IgD-negative memory B cell (primary cell): ENCODE results near the gene RGS11. TPM values are rescaled to one million over a fixed set of nuclear protein-coding genes. Genes with fewer than 3 reads are reported as not detected.
"Not testable (repeated sequence)": the region's sequence is repeated elsewhere in the genome, so short reads cannot be mapped to it uniquely, and the experiment has no call there.

Experiments used
- H3K27ac Mint-ChIP-seq, 3 donors: one replicate each; pipeline ENCODE4 v1.8.0; 2020 to 2022; ENCODE audit warnings: mild to moderate bottlenecking in 3 of 3, mixed read lengths in 3 of 3, moderate library complexity in 1 of 3
- H3K27me3 Mint-ChIP-seq: one replicate; pipeline ENCODE4 v1.8.0; 2021; ENCODE audit warnings: mixed read lengths
- H3K36me3 Mint-ChIP-seq: one replicate; pipeline ENCODE4 v1.8.0; 2020; ENCODE audit warnings: mild to moderate bottlenecking, mixed read lengths
- H3K4me1 Mint-ChIP-seq, 3 donors: one replicate each; pipeline ENCODE4 v1.8.0; 2020 to 2022; ENCODE audit warnings: mixed read lengths in 3 of 3, mild to moderate bottlenecking in 1 of 3
- H3K4me3 Mint-ChIP-seq, 4 donors: one replicate each; pipeline ENCODE4 v1.8.0; 2020 to 2022; ENCODE audit warnings: mild to moderate bottlenecking in 4 of 4, mixed read lengths in 4 of 4, moderate library complexity in 3 of 4
- H3K9me3 Mint-ChIP-seq, 3 donors: one replicate each; pipeline ENCODE4 v1.8.0; 2020 to 2021; ENCODE audit warnings: mixed read lengths in 3 of 3, mild to moderate bottlenecking in 1 of 3
- polyA plus RNA-seq: library from polyadenylated mRNA; unstranded; fragments of 300-500 nt; fragmentation: Illumina TruSeq; gene quantifications from one replicate; pipeline ENCODE4 v1.2.3, GENCODE V29; 2021

RGS11 gene
- polyA plus RNA-seq, 1 donor from 2014 or later = not detected

GRCh38 chr16:265002-265529 is 10.7 kb downstream of the RGS11 start:
- Mint-ChIP-seq H3K9me3 (no peaks in the 10 kb centered on the region), H3K27me3 (no peaks in the 10 kb centered on the region), H3K36me3 (no peaks in the 10 kb centered on the region), H3K4me1 (peaks cover 0 to 3% (median 0%) of the 10 kb centered on the region in 3 donors), H3K4me3 (peak overlapping the region in 1 of 4 donors; percentile 39), H3K27ac (no peak overlapping the region)

DNA sequence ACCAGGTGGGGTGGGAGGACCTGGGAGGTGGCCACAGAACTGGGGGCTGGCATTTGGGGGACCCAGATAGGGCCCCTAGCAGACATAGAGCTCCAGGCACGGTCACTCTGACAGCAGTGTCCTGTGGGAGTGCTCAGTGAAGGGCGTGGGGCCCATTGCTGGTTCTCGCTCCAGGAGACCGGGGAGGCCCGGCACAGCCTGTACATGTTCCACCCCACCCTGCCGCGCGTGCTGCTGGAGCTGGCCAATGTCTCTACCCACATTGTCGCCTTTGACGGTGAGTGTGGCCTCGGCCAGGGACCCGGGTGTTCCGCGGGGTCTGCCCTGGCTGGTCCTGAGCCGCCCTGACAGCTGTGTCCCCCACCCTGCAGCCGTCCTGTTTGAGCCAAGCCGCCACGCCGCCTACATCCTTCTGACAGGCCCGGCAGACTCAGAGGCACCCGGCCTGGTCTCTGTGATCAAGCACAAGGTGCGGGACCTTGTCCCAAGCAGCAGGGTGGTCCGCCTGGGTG is 11.2 kb downstream of the RGS11 start:
- no peaks in the 10 kb centered on the region for H3K27me3 Mint-ChIP-seq
- H3K9me3 Mint-ChIP-seq = no peaks in the 10 kb centered on the region
- H3K27ac Mint-ChIP-seq = no peak overlapping the region
- H3K36me3 Mint-ChIP-seq = no peaks in the 10 kb centered on the region
- H3K4me1 Mint-ChIP-seq = peaks cover 0 to 3% (median 0%) of the 10 kb centered on the region in 3 donors
- no peak overlapping the region for H3K4me3 Mint-ChIP-seq

DNA sequence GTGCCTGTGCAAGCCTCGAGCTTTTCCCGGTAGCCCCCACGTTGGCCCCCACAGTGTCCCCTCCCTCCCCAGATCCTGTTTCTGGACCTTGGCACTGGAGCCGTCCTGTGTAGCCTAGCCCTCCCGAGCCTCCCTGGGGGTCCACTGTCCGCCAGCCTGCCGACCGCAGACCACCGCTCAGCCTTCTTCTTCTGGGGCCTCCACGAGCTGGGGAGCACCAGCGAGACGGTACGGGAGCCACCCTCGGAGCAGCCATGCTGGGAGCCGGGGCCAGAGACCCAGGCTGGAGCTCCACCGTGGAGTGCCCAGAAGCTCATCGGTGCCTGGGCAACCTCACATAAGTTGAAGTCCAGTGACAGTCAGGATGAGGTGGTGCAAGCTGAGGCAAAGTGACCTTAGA is 11.8 kb downstream of the RGS11 start:
- Mint-ChIP-seq H3K9me3 (no peaks in the 10 kb centered on the region), H3K4me3 (no peak overlapping the region), H3K4me1 (peaks cover 0 to 3% (median 0%) of the 10 kb centered on the region in 3 donors), H3K27me3 (no peaks in the 10 kb centered on the region), H3K36me3 (no peaks in the 10 kb centered on the region), H3K27ac (no peak overlapping the region)

DNA sequence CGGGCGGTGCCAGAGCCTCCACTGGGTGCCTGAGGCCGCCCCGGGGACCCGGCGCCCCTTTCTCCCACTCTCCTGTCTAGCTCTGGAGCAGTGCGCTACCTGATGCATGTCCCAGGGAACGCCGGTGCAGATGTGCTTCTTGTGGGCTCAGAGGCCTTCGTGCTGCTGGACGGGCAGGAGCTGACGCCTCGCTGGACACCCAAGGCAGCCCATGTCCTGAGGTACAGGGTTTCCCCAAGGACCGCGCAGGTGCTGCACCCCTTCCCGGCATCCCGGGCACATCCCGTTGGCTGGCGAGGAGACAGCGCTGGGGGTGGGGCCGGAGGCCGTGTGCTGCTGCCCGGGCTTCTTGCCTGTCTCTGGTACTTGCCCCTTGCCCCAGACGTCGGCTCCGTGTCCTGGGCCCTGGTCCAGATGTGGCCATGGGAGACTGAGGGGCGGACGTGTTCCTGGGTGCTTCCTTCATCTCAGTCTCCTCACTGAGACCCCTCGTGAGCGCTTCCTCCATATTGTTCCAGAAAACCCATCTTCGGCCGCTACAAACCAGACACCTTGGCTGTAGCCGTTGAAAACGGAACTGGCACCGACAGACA is 12.5 kb downstream of the RGS11 start:
- H3K4me1 Mint-ChIP-seq = peaks cover 0 to 3% (median 0%) of the 10 kb centered on the region in 3 donors

GRCh38 chr16:262121-262745 is 13.5 kb downstream of the RGS11 start:
- Mint-ChIP-seq H3K9me3 (no peaks in the 10 kb centered on the region), H3K27me3 (no peaks in the 10 kb centered on the region), H3K36me3 (no peaks in the 10 kb centered on the region), H3K27ac (no peak overlapping the region), H3K4me1 (peaks cover 0 to 3% (median 0%) of the 10 kb centered on the region in 3 donors), H3K4me3 (no peak overlapping the region)

More for the DNA sequence above, 12.5 kb downstream of the RGS11 start:
- Mint-ChIP-seq H3K4me3 (no peak overlapping the region), H3K27me3 (no peaks in the 10 kb centered on the region), H3K9me3 (no peaks in the 10 kb centered on the region), H3K27ac (no peak overlapping the region), H3K36me3 (no peaks in the 10 kb centered on the region)

GRCh38 chr16:261031-261691 is 14.6 kb downstream of the RGS11 start:
- H3K27me3 Mint-ChIP-seq = no peaks in the 10 kb centered on the region
- H3K9me3 Mint-ChIP-seq = no peaks in the 10 kb centered on the region
- H3K36me3 Mint-ChIP-seq = no peaks in the 10 kb centered on the region
- peaks cover 0 to 3% (median 0%) of the 10 kb centered on the region in 3 donors for H3K4me1 Mint-ChIP-seq
- no peak overlapping the region for H3K4me3 Mint-ChIP-seq
- no peak overlapping the region for H3K27ac Mint-ChIP-seq

DNA sequence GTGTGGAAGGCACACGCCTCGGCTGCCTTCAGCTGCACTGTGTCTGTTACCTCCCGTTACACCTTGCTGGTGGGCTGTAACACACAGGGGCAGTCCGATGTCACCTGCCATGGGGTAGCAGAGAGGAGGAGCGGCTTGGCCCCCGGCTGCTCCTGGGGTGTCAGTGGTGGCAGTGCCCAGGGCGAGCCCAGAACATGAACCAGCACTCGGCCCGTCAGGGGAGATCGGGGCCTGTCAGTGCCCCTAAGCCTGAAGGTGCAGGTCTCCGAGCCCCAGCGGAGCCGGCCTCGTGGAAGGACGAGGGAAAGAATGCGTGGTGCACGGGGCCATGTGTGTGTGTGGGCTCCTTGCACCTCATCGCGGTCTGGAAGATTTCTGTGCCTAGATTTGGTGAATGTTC is 15.4 kb downstream of the RGS11 start:
- no peak overlapping the region for H3K4me3 Mint-ChIP-seq
- H3K27me3 Mint-ChIP-seq = no peaks in the 10 kb centered on the region
- no peaks in the 10 kb centered on the region for H3K9me3 Mint-ChIP-seq
- no peaks in the 10 kb centered on the region for H3K36me3 Mint-ChIP-seq
- peaks cover 0 to 4% (median 0%) of the 10 kb centered on the region in 3 donors for H3K4me1 Mint-ChIP-seq
- peak overlapping the region in 1 of 3 donors; percentile 50 for H3K27ac Mint-ChIP-seq

- Mint-ChIP-seq H3K4me3 (no peak overlapping the region), H3K27ac (no peak overlapping the region), H3K4me1 (peaks cover 0 to 4% (median 0%) of the 10 kb centered on the region in 3 donors), H3K9me3 (no peaks in the 10 kb centered on the region), H3K27me3 (no peaks in the 10 kb centered on the region), H3K36me3 (no peaks in the 10 kb centered on the region)
Measured at GRCh38 chr16:259814-260253, 15.9 kb downstream of the RGS11 start.

- Mint-ChIP-seq H3K9me3 (no peaks in the 10 kb centered on the region), H3K36me3 (peaks cover 2% of the 10 kb centered on the region), H3K27me3 (no peaks in the 10 kb centered on the region), H3K4me1 (peaks cover 0 to 4% (median 0%) of the 10 kb centered on the region in 3 donors), H3K4me3 (no peak overlapping the region), H3K27ac (no peak overlapping the region)
Measured at GRCh38 chr16:259226-259625, 16.5 kb downstream of the RGS11 start.

GRCh38 chr16:258091-258490 is 17.7 kb downstream of the RGS11 start:
- not testable (repeated sequence) for H3K4me1 Mint-ChIP-seq, H3K4me3 Mint-ChIP-seq, H3K27ac Mint-ChIP-seq, H3K9me3 Mint-ChIP-seq, H3K36me3 Mint-ChIP-seq, H3K27me3 Mint-ChIP-seq

DNA sequence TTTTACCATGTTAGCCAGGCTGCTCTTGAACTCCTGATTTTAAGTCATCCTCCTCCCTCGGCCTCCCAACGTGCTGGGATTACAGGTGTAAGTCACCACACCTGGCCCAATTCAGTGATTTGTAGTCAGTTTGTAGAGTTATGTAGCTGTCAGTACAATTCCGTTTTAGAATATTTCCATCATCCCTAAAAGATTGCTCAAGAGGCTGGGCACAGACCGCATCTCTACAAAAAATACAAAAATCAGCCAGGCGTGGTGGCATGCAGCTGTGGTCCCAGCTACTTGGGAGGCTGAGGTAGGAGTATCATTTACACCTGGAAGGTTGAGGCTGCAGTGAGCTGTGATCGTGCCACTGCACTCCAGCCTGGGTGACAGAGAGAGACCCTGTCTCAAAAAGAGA is 20.6 kb downstream of the RGS11 start:
- Mint-ChIP-seq H3K4me1 (peaks cover 8 to 9% (median 9%) of the 10 kb centered on the region in 3 donors), H3K27me3 (no peaks in the 10 kb centered on the region), H3K9me3 (no peaks in the 10 kb centered on the region), H3K36me3 (peaks cover 10% of the 10 kb centered on the region), H3K4me3 (no peak overlapping the region), H3K27ac (peak overlapping the region in 1 of 3 donors; percentile 31)

- Mint-ChIP-seq H3K9me3 (no peaks in the 10 kb centered on the region), H3K4me3 (no peak overlapping the region), H3K27me3 (no peaks in the 10 kb centered on the region), H3K4me1 (peaks cover 8 to 9% (median 9%) of the 10 kb centered on the region in 3 donors), H3K27ac (peak overlapping the region in 1 of 3 donors; percentile 31), H3K36me3 (peaks cover 10% of the 10 kb centered on the region)
Measured at GRCh38 chr16:254461-254860, 21.3 kb downstream of the RGS11 start.

DNA sequence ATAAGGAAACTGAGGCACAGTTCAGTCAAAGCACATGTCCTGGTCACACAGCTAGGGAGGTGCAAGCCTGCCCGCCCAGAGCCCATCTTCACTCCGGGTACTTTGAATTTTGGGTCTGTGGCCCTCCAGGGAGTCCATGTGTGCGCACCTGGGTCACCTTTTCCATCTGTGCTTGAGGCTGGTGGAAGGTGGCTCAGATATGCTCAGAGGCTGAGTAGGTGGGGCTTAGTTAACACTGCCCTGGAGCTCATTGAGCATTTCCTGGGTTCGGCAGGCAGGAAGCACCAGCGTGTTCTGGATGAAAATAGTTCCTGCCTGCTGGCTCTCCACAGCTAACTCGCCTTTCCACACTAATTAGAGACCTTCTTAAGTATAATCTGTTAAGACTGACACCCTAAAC is 21.9 kb downstream of the RGS11 start:
- Mint-ChIP-seq H3K9me3 (no peaks in the 10 kb centered on the region), H3K27me3 (no peaks in the 10 kb centered on the region), H3K36me3 (peaks cover 10% of the 10 kb centered on the region), H3K27ac (no peak overlapping the region), H3K4me3 (no peak overlapping the region), H3K4me1 (peaks cover 8 to 9% (median 9%) of the 10 kb centered on the region in 3 donors)

DNA sequence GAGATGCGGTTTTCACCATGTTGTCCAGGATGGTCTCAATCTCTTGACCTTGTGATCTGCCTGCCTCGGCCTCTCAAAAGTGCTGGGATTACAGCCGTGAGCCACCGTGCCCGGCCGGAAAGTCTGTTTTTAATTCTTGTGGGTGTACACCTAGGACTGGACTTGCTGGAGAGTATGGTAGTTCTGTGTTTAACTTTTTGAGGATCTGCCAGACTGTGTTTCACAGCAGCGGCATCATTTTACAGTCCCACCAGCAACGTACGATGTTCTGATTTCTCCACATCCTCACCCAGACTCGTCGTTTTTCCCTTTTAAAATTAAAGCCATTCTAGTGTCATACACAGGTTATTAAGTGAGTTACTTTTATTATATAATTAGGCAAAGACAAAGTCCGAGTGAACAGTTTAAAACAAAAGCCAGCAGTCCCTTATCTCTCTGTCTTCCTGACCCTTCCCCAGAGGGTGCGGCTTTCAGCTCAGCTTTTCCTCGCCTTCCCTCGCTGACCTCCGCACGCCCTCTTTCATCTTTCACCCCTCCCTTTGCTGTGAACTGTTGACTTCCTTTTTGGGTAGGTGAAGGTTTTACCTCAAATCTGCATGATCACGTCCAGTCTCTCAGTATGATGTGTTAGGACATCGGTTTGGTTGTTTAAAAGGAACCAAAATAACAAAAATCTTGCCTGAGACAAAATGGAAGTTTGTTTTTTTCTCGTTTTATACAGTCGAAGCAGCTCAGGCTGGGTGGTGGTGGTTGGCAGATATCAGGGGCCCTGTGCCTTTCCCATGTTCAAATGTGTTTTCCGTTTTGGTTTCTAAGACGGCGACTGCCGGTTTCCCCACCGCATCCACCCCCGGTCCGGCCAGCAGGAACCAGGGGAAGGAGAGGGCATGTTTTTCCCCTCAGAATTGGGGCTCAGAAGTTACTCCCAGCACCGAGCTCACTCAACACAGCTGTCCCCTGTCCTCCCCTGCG is 23.1 kb downstream of the RGS11 start:
- Mint-ChIP-seq H3K9me3 (no peaks in the 10 kb centered on the region), H3K27me3 (no peaks in the 10 kb centered on the region), H3K4me3 (peak overlapping the region in 3 of 4 donors; percentile 66 to 92 (median 74)), H3K36me3 (peaks cover 12% of the 10 kb centered on the region), H3K27ac (peak overlapping the region; percentile 15 to 95 (median 85)), H3K4me1 (peaks cover 8 to 9% (median 9%) of the 10 kb centered on the region in 3 donors)
